ENCODE data around the gene RPS6KA2.

Gene RPS6KA2

DNA sequence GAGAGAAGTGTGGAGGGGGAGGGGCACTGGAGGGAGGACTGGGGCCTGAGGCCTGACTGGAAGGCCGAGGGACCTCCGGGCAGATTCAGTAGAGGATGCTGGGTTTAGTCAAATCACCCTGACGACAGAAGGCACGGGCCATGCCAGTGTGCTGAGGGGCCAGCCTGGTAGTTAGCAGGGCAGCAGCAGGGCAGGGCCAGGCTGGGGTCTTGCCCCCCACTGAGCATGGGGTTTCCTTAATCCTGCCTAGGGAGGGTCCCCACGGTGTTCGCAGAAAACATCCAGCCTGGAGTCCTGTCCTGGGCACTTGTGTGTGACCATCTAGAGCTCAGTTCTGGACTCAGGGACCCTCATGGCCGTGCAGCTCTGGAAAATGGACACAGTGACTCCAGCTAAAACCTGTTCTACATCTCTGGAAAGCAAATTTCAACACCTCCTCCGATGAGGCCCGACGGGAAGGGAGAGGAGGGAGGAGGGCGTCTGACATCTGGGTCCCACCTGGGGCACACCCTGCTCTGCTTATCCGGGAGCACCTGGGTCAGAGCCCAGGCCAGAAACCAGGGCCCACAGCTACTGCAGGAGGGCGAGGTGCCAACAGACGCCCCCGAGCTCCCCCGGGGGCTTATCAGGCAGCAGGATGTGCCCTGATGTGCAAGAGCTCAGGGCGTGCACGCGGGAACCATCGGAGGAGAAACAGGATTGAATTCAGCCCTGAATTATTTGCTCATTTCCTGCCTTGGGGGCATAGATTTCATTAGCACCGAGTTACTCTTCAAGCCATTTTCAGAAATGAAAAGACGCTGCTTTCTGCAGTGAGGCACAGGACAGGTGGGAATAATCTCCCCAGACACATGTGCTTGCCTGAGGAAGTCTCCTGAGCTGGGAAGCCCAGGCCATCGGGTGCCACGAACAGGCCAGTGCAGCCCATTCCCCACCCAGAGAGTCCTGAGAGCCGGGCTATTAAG is 166.3 kb downstream of the RPS6KA2 start:
- DNase-seq = no peak

GRCh38 chr6:166459906-166460305 is 167.1 kb downstream of the RPS6KA2 start:
- DNase-seq = no peak

GRCh38 chr6:166459272-166459671 is 167.8 kb downstream of the RPS6KA2 start:
- no peak for DNase-seq

DNA sequence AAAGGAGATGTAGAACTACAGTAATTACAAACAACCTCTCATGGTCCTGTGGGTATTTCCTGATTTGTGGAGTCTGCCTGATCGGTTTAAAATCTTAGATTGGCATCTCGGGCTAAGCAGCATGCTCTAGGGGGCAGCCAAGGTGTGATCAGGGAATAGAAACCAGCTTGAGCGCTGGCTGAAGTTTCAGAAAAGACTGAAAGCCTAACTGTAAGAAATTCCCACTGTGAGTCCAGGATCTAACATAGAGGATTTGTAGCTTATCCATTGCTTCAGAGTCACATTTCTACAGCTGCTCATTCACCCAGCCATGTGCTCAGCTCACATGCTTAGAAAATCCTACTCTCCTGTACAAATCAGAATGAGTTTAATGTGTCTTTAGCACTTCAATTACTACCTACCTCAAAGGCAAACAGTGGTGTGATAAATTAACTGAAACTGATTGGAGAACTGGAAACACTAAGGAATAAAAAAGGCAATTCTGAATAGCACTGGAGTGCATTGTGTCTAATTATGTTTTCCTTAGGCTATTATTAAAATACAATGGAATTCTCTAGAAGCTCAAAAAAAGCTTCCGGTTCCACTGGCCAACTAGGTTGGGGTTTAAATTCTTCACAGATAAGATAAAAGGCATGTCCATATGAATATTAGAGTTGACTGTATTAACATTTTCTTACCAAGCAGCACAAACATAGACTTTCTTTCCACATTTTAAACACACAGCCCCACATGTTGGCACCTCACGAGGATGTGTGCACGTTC is 170.5 kb downstream of the RPS6KA2 start:
- DNase-seq = no peak

GRCh38 chr6:166454692-166455515 is 172.1 kb downstream of the RPS6KA2 start:
- DNase-seq = no peak

DNA sequence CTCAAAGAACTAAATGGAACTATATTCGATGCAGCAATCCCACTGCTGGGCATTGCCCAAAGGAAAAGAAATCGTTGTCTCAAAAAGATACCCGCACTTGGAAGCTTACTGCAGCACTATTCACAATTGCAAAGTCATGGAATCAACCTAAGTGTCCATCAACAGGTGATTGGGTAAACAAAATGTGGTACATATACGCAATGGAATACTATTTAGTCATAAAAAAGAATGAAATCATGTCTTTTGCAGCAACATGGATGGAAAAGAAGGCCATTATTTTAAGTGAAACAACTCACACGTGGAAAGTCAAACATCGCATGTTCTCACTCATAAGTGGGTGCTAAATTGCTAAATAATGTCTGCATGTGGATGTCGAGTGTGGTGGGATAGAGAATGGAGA is 173.4 kb downstream of the RPS6KA2 start:
- DNase-seq = no peak

GRCh38 chr6:166450167-166450873 is 176.7 kb downstream of the RPS6KA2 start:
- DNase-seq = no peak

GRCh38 chr6:166449641-166450040 is 177.4 kb downstream of the RPS6KA2 start:
- DNase-seq = no peak

DNA sequence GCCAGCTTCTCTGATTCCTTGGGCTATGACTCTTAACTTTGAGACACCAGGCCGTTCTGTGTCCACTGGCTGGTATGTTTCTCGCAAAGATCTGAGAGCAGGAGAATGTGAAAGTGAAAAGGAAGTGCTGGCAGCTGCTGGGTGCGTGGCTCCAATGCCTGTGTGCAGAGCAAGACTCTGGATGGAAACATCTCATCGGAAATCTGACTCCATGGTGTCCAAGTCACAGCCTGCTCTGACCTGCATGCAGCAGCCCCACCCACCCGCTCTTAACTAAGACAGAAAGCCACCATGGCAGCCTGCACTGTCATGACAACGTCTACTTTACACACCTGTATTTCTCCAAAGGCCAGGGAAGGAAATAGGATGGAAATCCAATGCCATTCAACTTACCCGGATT is 178.0 kb downstream of the RPS6KA2 start:
- no peak for DNase-seq

DNA sequence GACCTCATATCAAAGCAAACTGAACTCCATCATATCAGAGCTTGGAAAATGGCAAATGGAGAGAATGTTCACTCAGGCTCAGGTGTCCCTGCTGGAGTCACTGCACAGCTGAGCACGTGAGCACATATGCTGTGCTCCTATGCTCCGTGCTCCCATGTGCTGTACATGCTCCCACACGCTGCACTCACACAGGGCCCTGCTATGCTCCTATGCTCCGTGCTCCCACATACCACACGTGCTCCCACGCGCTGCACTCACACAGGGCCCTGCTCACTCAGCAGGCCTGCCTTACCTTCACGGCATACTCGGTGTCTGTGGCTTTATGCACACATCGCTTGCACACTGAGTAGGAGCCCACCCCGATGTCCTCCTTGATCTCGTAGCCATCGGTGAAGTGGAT is 178.6 kb downstream of the RPS6KA2 start:
- no peak for DNase-seq

- no peak for DNase-seq
Observed at GRCh38 chr6:166446567-166447065, 180.4 kb downstream of the RPS6KA2 start.

GRCh38 chr6:166446146-166446545 is 180.9 kb downstream of the RPS6KA2 start:
- DNase-seq = no peak

DNA sequence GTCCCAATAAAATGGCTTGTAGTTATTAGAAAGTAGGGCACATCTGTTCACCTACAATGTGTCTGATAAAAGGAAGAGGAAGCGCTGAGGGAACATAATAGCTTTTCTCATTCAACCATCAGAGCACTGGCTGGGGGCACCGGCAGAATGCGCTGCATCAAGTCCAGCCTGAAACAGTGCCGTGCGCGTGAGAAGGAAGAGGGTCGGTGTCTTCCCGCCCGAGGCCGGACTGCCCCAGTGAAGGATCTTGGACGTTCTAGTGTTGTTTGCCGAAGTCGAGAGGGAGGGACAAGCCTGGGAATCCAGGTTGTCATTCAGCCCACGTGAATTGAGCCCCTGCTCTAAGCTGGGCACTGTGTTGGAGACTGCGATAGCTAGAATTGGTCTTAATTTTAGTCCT is 182.6 kb downstream of the RPS6KA2 start:
- no peak for DNase-seq

DNA sequence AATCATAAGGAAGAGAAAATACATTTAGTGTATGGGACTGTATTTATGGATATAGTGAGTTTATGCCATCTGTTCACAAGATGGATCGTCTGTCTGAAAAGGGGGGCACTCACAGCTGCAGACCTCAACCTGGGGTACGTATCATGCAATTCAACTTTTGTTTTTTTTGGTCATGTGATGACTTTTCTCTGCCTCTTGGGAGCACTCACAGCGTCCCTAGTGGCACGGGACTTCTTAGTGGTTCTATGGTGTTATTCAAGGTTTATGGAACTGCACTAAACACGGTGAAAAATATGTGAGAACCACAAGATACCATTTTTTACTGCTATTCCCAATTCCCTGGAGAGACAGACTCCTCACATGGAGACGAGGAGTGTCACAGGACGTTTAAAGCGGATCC is 183.9 kb downstream of the RPS6KA2 start:
- DNase-seq = no peak

DNA sequence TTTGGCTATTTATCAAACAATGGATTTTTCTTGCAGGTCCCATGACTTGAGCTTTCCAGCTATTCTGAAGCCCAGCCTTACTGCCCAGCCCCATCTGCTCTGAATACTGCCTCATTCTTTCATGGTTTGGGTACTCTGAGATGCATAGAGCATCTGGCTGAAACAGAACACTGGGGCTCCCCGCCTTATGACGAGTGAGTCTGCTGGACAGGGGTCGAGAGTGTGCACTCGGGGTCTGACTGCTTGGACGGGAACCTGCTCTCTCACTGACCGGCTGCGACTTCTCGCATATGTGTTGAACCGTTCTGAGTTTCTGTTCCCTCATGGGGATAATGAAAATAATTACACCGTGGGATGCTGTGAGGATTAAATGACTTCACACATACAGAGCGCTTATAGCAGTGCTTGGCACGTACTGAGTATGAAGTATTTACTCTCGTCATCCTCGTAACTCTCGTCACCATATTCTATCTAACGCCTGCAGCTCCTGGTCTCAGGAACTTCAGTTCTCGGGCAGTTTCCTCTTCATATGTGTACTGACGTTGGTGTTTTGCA is 184.8 kb downstream of the RPS6KA2 start:
- no peak for DNase-seq

- DNase-seq = no peak
Observed at GRCh38 chr6:166441325-166442078, 185.5 kb downstream of the RPS6KA2 start.

DNA sequence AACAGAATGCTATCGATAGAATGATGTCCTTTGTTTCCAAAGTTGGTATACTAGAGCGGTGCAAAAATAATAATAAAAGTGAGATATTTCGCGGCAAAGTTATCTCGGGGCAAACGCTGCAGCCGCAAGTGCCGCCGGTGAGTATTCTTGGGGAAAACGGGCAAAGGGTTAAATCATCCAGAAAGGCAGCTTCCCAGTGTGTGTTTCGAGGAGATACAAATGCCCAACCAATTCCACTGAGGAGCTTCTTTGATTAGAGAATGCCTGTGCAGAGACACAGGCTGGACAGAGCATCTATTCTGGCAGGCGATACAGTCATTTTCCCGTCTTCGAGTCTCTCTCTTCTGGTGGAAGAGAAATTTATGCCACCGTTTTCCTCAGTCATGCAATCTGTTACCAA is 186.3 kb downstream of the RPS6KA2 start:
- DNase-seq = no peak

- DNase-seq = no peak
Observed at GRCh38 chr6:166440106-166440505, 186.9 kb downstream of the RPS6KA2 start.

DNA sequence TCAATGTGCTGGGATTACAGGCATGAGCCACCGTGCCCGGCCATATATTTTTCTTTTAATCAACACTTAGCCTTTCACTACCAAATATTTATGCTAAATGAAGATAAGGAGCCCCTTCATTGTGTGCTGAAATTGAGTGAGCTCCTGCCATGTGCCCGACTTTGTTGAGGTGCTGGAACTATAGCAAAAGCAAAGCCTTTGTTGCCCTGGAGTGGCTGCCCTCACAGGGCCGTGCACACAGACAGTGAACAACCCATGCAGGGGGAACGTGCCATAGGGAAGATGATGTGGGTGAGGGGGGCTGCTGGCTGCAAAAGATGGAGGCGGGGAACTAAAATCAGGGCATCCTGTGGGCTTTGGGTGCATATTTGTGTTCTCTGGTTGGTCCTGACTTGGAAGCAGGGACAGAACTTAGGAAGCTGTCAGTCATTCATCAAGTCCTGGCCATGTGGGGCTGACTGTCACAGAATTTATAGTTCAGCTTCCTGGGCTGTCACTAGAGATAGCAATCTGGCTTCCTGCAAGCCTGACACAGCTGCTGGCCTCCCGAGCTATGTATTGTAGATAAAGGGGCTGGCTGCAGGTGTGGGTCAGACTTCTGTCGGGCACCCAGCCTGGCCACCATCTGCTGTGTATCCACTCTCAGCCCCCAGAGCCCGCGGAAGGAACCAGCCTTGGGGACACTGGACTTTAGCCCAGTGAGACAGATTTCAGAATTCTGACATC is 187.5 kb downstream of the RPS6KA2 start:
- no peak for DNase-seq

GRCh38 chr6:166438211-166438861 is 188.7 kb downstream of the RPS6KA2 start:
- DNase-seq = no peak

Data from stimulated activated CD4-positive, alpha-beta T cell treated with anti-CD3 and anti-CD28 coated beads, Interleukin-2, amount 100 ng/mL, for 24 hours (primary cell).